NB4 (cell line): ENCODE measurements around the gene C1orf94.

ENCODE experiments used
- DNase-seq: peaks from one replicate; pipeline ENCODE4 v3.0.0; 2010; ENCODE audit warnings: low read depth
- H3K4me3 ChIP-seq: one replicate; pipeline ENCODE4 v1.5.1; 2011; ENCODE audit warnings: mild to moderate bottlenecking, low read depth, low read length, moderate library complexity
- MYC ChIP-seq: IDR thresholded peaks from 2 replicates; pipeline ENCODE4 v1.6.1; 2011; ENCODE audit warnings: low read depth, low read length
- POLR2A ChIP-seq: IDR thresholded peaks from 2 replicates; pipeline ENCODE4 v1.6.1; 2011; ENCODE audit warnings: mild to moderate bottlenecking; ENCODE audit not compliant: insufficient read length; ENCODE audit errors: extremely low read depth
- TF ChIP-seq, protein P1 (sequence below): IDR thresholded peaks from 2 replicates; pipeline ENCODE4 v1.6.1; 2011; ENCODE audit warnings: low read depth, low read length
- TF ChIP-seq, protein P2 (sequence below): IDR thresholded peaks from one replicate; pipeline ENCODE4 v1.5.1; 2012; ENCODE audit warnings: low read depth, low read length

Gene C1orf94

DNA sequence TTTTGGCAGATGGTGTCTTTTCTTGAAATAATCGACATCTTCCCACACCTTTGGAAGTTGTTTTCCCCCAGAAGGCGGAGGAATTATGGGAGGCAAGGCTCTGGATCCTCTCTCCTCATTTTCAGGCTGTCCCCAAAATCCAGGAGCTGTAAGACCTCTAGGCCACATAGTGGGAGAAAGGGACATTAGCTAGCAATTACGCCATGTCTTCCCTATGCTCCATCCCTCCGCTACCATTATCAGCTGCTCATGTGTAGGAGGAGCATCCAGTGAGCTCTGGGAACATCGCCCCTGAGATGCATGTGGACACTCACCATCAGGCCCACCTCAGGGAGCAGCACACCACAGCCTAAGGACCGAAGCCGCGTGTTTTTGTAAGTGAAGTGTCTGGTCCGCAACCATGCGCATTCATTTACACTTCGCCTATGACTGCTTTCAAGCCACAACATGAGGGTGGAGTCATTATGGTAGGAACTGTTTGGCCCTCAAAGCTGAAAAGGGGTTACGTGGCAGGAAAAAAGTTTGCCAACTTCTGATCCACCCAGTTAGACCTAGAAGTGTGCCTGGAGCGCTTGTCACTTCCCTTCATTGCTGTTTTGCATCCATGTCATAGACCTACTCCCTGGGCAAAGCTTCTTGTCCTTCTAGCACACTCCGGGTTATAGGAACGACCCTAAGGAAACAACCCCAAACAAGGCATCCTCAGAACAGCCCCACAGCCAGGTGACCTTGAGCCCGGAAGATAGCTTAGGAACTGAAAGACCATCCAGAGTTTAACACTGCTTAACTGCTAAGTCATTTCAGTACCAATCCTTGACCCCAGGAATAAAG is 85.5 kb downstream of the C1orf94 start:
- TF ChIP-seq MYC (no peak), POLR2A (no peak)
- TF ChIP-seq, protein P1, sequence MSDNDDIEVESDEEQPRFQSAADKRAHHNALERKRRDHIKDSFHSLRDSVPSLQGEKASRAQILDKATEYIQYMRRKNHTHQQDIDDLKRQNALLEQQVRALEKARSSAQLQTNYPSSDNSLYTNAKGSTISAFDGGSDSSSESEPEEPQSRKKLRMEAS, result no peak
- TF ChIP-seq, protein P2, sequence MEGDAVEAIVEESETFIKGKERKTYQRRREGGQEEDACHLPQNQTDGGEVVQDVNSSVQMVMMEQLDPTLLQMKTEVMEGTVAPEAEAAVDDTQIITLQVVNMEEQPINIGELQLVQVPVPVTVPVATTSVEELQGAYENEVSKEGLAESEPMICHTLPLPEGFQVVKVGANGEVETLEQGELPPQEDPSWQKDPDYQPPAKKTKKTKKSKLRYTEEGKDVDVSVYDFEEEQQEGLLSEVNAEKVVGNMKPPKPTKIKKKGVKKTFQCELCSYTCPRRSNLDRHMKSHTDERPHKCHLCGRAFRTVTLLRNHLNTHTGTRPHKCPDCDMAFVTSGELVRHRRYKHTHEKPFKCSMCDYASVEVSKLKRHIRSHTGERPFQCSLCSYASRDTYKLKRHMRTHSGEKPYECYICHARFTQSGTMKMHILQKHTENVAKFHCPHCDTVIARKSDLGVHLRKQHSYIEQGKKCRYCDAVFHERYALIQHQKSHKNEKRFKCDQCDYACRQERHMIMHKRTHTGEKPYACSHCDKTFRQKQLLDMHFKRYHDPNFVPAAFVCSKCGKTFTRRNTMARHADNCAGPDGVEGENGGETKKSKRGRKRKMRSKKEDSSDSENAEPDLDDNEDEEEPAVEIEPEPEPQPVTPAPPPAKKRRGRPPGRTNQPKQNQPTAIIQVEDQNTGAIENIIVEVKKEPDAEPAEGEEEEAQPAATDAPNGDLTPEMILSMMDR, result no peak

DNA sequence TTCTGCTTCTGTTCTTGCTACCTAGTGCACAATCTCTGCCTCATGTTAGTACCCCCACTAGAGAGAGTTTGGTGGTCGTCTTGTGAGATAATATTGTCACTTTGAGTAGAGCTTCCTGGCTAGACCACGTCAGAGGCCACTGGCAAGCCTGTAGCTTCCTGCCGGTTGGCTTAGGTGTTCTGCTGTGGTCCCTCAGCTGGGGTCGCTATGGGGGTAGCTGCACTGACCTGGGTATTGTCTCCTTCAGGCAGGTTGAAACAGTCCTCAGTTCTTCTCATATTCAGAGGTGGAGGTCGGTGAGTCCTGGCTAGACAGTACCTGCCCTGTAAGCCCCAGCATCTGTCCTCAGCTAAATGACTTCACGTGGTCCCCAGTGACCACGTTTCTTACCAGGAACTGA is 86.2 kb downstream of the C1orf94 start:
- TF ChIP-seq MYC (no peak), POLR2A (no peak)
- TF ChIP-seq, protein P2, result no peak
- TF ChIP-seq, protein P1, result no peak
- no peak for DNase-seq
- H3K4me3 ChIP-seq, result no peak overlapping the region

More for the DNA sequence above, 85.5 kb downstream of the C1orf94 start:
- no peak for DNase-seq
- no peak overlapping the region for H3K4me3 ChIP-seq

DNA sequence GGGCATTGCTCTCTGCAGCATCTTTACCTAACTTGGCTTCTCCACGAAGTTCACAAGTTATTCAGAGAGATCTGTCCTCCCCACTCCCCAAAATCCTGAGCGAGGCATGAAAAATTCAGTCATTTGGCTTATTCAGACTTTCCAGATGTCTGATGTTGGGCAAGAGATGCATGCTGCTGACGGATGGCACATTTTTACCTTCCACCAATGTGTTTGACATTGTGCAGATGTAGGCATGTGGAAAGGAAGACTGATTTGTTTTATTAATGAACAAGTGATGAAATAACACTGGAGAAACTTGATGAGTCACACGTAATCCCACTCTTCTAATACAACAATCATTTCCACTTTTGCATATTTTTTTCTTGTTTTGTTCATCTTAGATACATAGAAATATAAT is 86.7 kb downstream of the C1orf94 start:
- TF ChIP-seq, protein P1, result no peak
- TF ChIP-seq, protein P2, result no peak
- TF ChIP-seq POLR2A (no peak), MYC (no peak)
- no peak for DNase-seq
- H3K4me3 ChIP-seq, result no peak overlapping the region

DNA sequence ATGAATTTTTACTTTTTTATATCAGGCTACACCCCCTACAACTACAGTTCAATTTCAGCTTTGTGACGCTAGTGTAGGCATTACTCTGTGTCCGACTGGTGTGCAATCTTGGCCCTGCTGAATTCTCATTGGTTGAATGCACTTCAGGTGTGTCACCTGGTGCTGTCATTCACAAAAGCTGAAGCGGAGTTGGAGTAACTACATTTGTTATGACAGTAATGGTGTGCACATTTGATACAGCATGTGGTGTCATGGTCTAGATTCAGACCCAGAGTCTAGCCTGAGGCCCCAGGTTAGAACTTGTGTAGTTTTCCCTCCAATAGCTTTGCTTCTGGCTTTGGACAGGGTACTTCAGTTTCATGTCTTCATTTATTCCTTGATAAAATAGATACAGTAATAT is 88.7 kb downstream of the C1orf94 start:
- TF ChIP-seq POLR2A (no peak), MYC (no peak)
- TF ChIP-seq, protein P1, result no peak
- TF ChIP-seq, protein P2, result no peak
- no peak for DNase-seq
- no peak overlapping the region for H3K4me3 ChIP-seq

DNA sequence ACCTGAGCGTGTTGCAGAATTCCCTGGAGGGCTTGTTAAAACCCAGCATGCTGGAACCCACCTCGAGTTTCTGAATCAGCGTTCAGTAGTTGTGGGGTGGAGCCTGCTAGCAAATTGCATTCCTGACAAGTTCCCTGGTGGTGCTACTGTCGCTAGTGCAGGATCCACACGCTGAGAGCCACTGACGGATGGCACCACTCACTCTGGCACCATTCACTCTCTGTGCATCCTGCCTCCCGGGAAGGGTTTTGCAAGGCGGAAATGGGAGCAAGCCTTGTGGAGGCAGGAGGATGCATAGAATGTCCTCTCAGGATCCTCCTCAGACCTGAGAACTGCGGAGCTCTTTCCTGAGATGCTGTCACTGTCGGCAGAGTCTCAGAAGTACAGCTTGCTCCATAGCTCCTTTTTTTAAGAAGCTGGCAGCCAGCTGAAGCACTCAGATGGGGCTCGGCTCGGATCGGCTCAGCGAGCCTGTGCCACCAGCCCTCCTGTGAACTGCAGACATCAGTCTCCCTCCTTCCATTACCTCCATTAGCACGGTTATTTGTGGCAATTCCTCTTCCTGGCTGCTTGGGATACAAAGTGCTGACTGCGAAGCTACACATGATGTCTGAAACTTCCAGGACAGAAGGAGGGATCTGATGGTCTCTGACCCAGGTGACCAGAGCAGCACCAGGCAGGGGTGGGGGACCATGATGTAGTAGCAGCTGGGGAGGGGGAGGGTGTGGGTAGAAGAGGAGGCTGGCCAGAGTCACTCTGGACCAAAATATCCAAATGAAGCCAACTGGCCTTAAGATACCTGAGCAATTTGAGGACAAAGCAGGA is 89.6 kb downstream of the C1orf94 start:
- no peak for DNase-seq
- H3K4me3 ChIP-seq, result no peak overlapping the region
- no peak for TF ChIP-seq POLR2A
- TF ChIP-seq, protein P1, result no peak
- TF ChIP-seq, protein P2, result no peak
- no peak for TF ChIP-seq MYC
